SU-DHL-6 (cell line): ENCODE results near the gene HSD3B2.

Experiments
- H2AFZ ChIP-seq: fragments of 200-600 bp; sonication (generic); 2 replicates; pipeline ENCODE4 v1.6.1; 2014; ENCODE audit warnings: low read depth, mild to moderate bottlenecking, moderate library complexity, mixed read lengths, antibody characterized with exemption, low read length; ENCODE audit not compliant: severe bottlenecking
- H3F3A ChIP-seq: fragments of 200-600 bp; shearing (Covaris generic); 2 replicates; pipeline ENCODE4 v1.6.0; 2016; ENCODE audit warnings: antibody characterized with exemption, mild to moderate bottlenecking; ENCODE audit not compliant: insufficient read depth
- H3K27ac ChIP-seq: fragments of 200-600 bp; sonication (generic); 2 replicates; pipeline ENCODE4 v1.5.1; 2016; ENCODE audit warnings: low read depth, mild to moderate bottlenecking, low read length, moderate library complexity, mixed read lengths
- H3K27me3 ChIP-seq: fragments of 200-600 bp; sonication (generic), shearing (Covaris generic); 2 replicates; pipeline ENCODE4 v1.6.0; 2014; ENCODE audit warnings: mild to moderate bottlenecking, low read length
- H3K36me3 ChIP-seq: fragments of 200-600 bp; sonication (generic); 2 replicates; pipeline ENCODE4 v1.6.1; 2014; ENCODE audit warnings: mild to moderate bottlenecking, low read length, mixed read lengths
- H3K4me2 ChIP-seq: fragments of 300-600, 200-600 bp; shearing (Covaris generic), sonication (generic); 2 replicates; pipeline ENCODE4 v1.6.0; 2014; ENCODE audit warnings: low read length, low read depth, mild to moderate bottlenecking; ENCODE audit not compliant: poor library complexity, severe bottlenecking
- H3K4me3 ChIP-seq: fragments of 200-600 bp; sonication (generic); 2 replicates; pipeline ENCODE4 v1.5.1; 2014; ENCODE audit warnings: antibody characterized with exemption, low read length, mild to moderate bottlenecking, mixed read lengths; ENCODE audit not compliant: insufficient read depth, poor library complexity, severe bottlenecking
- H3K79me2 ChIP-seq: fragments of 200-600 bp; sonication (generic); 2 replicates; pipeline ENCODE4 v1.6.1; 2014; ENCODE audit warnings: mild to moderate bottlenecking, low read length, moderate library complexity; ENCODE audit not compliant: insufficient read depth
- H3K9ac ChIP-seq: fragments of 200-600 bp; sonication (generic); 2 replicates; pipeline ENCODE4 v1.7.0; 2014; ENCODE audit warnings: mild to moderate bottlenecking, low read length
- H3K9me2 ChIP-seq: fragments of 200-600 bp; sonication (generic); replicated peaks from 2 replicates; pipeline ENCODE4 v1.6.1; 2014; ENCODE audit warnings: low read length; ENCODE audit not compliant: insufficient read depth
- H3K9me3 ChIP-seq: fragments of 200-600 bp; sonication (generic); 2 replicates; pipeline ENCODE4 v1.6.1; 2014; ENCODE audit warnings: low read length, mixed read lengths; ENCODE audit not compliant: insufficient read depth
- H4K20me1 ChIP-seq: fragments of 200-600 bp; sonication (generic); 2 replicates; pipeline ENCODE4 v1.6.1; 2014; ENCODE audit warnings: low read depth, mild to moderate bottlenecking, antibody characterized with exemption, low read length, moderate library complexity, mixed read lengths
- CTCF ChIP-seq: fragments of 200-600 bp; sonication (generic); IDR thresholded peaks from one replicate; pipeline ENCODE4 v1.5.1; 2017; ENCODE audit warnings: antibody characterized with exemption, mild to moderate bottlenecking, low read length, moderate library complexity; ENCODE audit not compliant: insufficient read depth, poor library complexity, severe bottlenecking
- EZH2phosphoT487 ChIP-seq: fragments of 200-600 bp; sonication (generic), shearing (Covaris generic); conservative IDR thresholded peaks from 2 replicates; pipeline ENCODE4 v1.6.1; 2018; ENCODE audit warnings: mild to moderate bottlenecking, antibody characterized with exemption, low read length, moderate library complexity, mixed read lengths

Gene HSD3B2

GRCh38 chr1:119416006-119416640 lies 1.2 kb downstream of the HSD3B2 start:
- Histone ChIP-seq H3K9ac (no peak overlapping the region), H3K36me3 (no peaks in the 10 kb centered on the region), H2AFZ (no peak overlapping the region), H3K4me3 (no peak overlapping the region), H3F3A (no peaks in the 10 kb centered on the region), H3K9me3 (no peaks in the 10 kb centered on the region), H3K4me2 (no peak overlapping the region), H3K27me3 (no peaks in the 10 kb centered on the region), H3K9me2 (no peaks in the 10 kb centered on the region), H4K20me1 (no peaks in the 10 kb centered on the region), H3K27ac (no peak overlapping the region), H3K79me2 (no peaks in the 10 kb centered on the region)
- TF ChIP-seq CTCF, result no peak
- no peak for TF ChIP-seq EZH2phosphoT487

- Histone ChIP-seq H3K9me2 (no peaks in the 10 kb centered on the region), H4K20me1 (no peaks in the 10 kb centered on the region), H2AFZ (no peak overlapping the region), H3K9ac (no peak overlapping the region), H3F3A (no peaks in the 10 kb centered on the region), H3K36me3 (no peaks in the 10 kb centered on the region), H3K4me2 (no peak overlapping the region), H3K27me3 (no peaks in the 10 kb centered on the region), H3K9me3 (no peaks in the 10 kb centered on the region), H3K4me3 (no peak overlapping the region), H3K27ac (no peak overlapping the region), H3K79me2 (no peaks in the 10 kb centered on the region)
- TF ChIP-seq CTCF (no peak), EZH2phosphoT487 (no peak)
Measured at GRCh38 chr1:119419109-119419508, 4.2 kb downstream of the HSD3B2 start.

GRCh38 chr1:119420638-119421037 lies 5.7 kb downstream of the HSD3B2 start:
- H3K79me2 ChIP-seq, result no peaks in the 10 kb centered on the region
- no peak for TF ChIP-seq CTCF
- TF ChIP-seq EZH2phosphoT487, result no peak

More at GRCh38 chr1:119420638-119421037, 5.7 kb downstream of the HSD3B2 start:
- H3K9me2 ChIP-seq, result no peaks in the 10 kb centered on the region
- H3K36me3 ChIP-seq, result no peaks in the 10 kb centered on the region
- H2AFZ ChIP-seq, result no peak overlapping the region
- no peaks in the 10 kb centered on the region for H4K20me1 ChIP-seq
- H3F3A ChIP-seq, result no peaks in the 10 kb centered on the region
- H3K4me3 ChIP-seq, result no peak overlapping the region
- no peak overlapping the region for H3K9ac ChIP-seq
- no peak overlapping the region for H3K27ac ChIP-seq
- H3K27me3 ChIP-seq, result no peaks in the 10 kb centered on the region
- H3K4me2 ChIP-seq, result no peak overlapping the region
- no peaks in the 10 kb centered on the region for H3K9me3 ChIP-seq
